Bronchial epithelial cell (primary cell): ENCODE data around the gene TRIM3. TPM values are rescaled to one million over a fixed set of nuclear protein-coding genes. Genes with fewer than 3 reads are reported as not detected.

Experiments
- DNase-seq: peaks from one replicate; pipeline ENCODE4 v3.0.0-alpha.2; 2010; ENCODE audit warnings: low read depth
- FAIRE-seq: peaks from 2 replicates; lab custom pipeline; 2011; peaks lifted over from hg19 to GRCh38; lab: Jason Lieb, UNC
- H3K27me3 ChIP-seq: 2 replicates; pipeline ENCODE4 v1.5.1; 2011; ENCODE audit warnings: low read length; ENCODE audit not compliant: control insufficient read depth, insufficient read depth
- H3K36me3 ChIP-seq: 2 replicates; pipeline ENCODE4 v1.5.1; 2011; ENCODE audit warnings: low read length; ENCODE audit not compliant: control insufficient read depth, insufficient read depth
- H3K4me3 ChIP-seq: 2 replicates; pipeline ENCODE4 v1.5.1; 2011; ENCODE audit warnings: mild to moderate bottlenecking, low read depth, low read length, control low read depth
- CTCF ChIP-seq: IDR thresholded peaks from 2 replicates; pipeline ENCODE4 v1.5.1; 2011; ENCODE audit warnings: mild to moderate bottlenecking, moderate library complexity, low read length, control low read depth, inconsistent platforms; ENCODE audit not compliant: insufficient read depth, severe bottlenecking
- total RNA-seq: library from RNA; depleted of rRNA; stranded (reverse); fragments of >200 nt; gene quantifications from 2 replicates; pipeline ENCODE4 v1.2.1, GENCODE V29; 2014

The TRIM3 gene
- total RNA-seq, 1 donor from 2014 or later, result 7.6 TPM

- peak; percentile 89 for DNase-seq
- Histone ChIP-seq H3K27me3 (no peaks in the 10 kb centered on the region), H3K4me3 (no peak overlapping the region), H3K36me3 (peaks cover 2% of the 10 kb centered on the region)
- TF ChIP-seq CTCF, result no peak
- FAIRE-seq, result no peak
Measured at GRCh38 chr11:6468712-6469495, 4.8 kb downstream of the TRIM3 start.

- Histone ChIP-seq H3K4me3 (no peak overlapping the region), H3K36me3 (peaks cover 13% of the 10 kb centered on the region), H3K27me3 (no peaks in the 10 kb centered on the region)
- DNase-seq (no peak), FAIRE-seq (no peak)
- no peak for TF ChIP-seq CTCF
Measured at GRCh38 chr11:6459099-6459450, 14.7 kb downstream of the TRIM3 start.

GRCh38 chr11:6458352-6459098 is 15.2 kb downstream of the TRIM3 start:
- peaks cover 12% of the 10 kb centered on the region for H3K36me3 ChIP-seq
- DNase-seq, result no peak
- TF ChIP-seq CTCF, result no peak

GRCh38 chr11:6457581-6458320 is 16.0 kb downstream of the TRIM3 start:
- no peak for TF ChIP-seq CTCF
- DNase-seq (no peak), FAIRE-seq (no peak)
- Histone ChIP-seq H3K27me3 (no peaks in the 10 kb centered on the region), H3K4me3 (no peak overlapping the region), H3K36me3 (peaks cover 12% of the 10 kb centered on the region)

More at GRCh38 chr11:6458352-6459098, 15.2 kb downstream of the TRIM3 start:
- no peaks in the 10 kb centered on the region for H3K27me3 ChIP-seq
- FAIRE-seq, result no peak
- no peak overlapping the region for H3K4me3 ChIP-seq

GRCh38 chr11:6456361-6457073 is 17.2 kb downstream of the TRIM3 start:
- Histone ChIP-seq H3K27me3 (no peaks in the 10 kb centered on the region), H3K36me3 (peaks cover 12% of the 10 kb centered on the region), H3K4me3 (no peak overlapping the region)
- no peak for DNase-seq
- no peak for TF ChIP-seq CTCF
- no peak for FAIRE-seq
